Activated CD4-positive, alpha-beta T cell treated with anti-CD3 and anti-CD28 coated beads for 36 hours (primary cell): ENCODE results near the gene ACOT13. TPM values are rescaled to one million over a fixed set of nuclear protein-coding genes. Genes with fewer than 3 reads are reported as not detected.
A peak's percentile ranks its signal among the peaks of the same experiment; 100 is the strongest.
"Not testable (repeated sequence)": the region's sequence is repeated elsewhere in the genome, so short reads cannot be mapped to it uniquely, and the experiment has no call there.

Experiments
- ATAC-seq: fragments of 200-7000 bp; cut with Tn5 transposase; one replicate; pipeline ENCODE4 v1.10.0; 2021; ENCODE audit warnings: mild to moderate bottlenecking, moderate library complexity
- CTCF ChIA-PET: fragments of 350-600 bp; sonication (Branson Sonifier 250); formaldehyde crosslinking; loops from one replicate; lab custom pipeline; 2021; ENCODE audit warnings: antibody characterized with exemption; lab: Charles Lee
- POLR2A ChIA-PET: fragments of 350-600 bp; sonication (Branson Sonifier 250); formaldehyde crosslinking; loops from one replicate; lab custom pipeline; 2021; ENCODE audit warnings: antibody characterized with exemption, inconsistent platforms; lab: Charles Lee
- DNase-seq: peaks from one replicate; pipeline ENCODE4 v3.0.0-alpha.2; 2020
- H3K27ac Mint-ChIP-seq: one replicate; pipeline ENCODE4 v1.8.0; 2021; ENCODE audit warnings: mixed read lengths
- H3K27me3 Mint-ChIP-seq: one replicate; pipeline ENCODE4 v1.8.0; 2021; ENCODE audit warnings: mixed read lengths
- H3K36me3 Mint-ChIP-seq: one replicate; pipeline ENCODE4 v1.8.0; 2021; ENCODE audit warnings: low read depth, mixed read lengths
- H3K4me1 Mint-ChIP-seq: one replicate; pipeline ENCODE4 v1.8.0; 2021; ENCODE audit warnings: mixed read lengths
- H3K4me3 Mint-ChIP-seq: one replicate; pipeline ENCODE4 v1.8.0; 2021; ENCODE audit warnings: mild to moderate bottlenecking, moderate library complexity, mixed read lengths
- H3K9me3 Mint-ChIP-seq: one replicate; pipeline ENCODE4 v1.8.0; 2021; ENCODE audit warnings: low read depth, mixed read lengths
- intact Hi-C, 2 experiments: fragments of 100-400 bp; cut with DNase I in 1 of 2; cut with micrococcal nuclease in 1 of 2; formaldehyde crosslinking; loops; one replicate each; pipeline versions ENCODE4 v1.14.2 to v1.15.1; 2022 to 2024; cut with DNase I, micrococcal nuclease
- total RNA-seq, 2 experiments: library from RNA; stranded (reverse); gene quantifications; one replicate each; pipeline ENCODE4 v1.2.3, GENCODE V29; 2021

The ACOT13 gene
- total RNA-seq, result 10 to 100 TPM; 37.3 to 47.9 TPM

DNA sequence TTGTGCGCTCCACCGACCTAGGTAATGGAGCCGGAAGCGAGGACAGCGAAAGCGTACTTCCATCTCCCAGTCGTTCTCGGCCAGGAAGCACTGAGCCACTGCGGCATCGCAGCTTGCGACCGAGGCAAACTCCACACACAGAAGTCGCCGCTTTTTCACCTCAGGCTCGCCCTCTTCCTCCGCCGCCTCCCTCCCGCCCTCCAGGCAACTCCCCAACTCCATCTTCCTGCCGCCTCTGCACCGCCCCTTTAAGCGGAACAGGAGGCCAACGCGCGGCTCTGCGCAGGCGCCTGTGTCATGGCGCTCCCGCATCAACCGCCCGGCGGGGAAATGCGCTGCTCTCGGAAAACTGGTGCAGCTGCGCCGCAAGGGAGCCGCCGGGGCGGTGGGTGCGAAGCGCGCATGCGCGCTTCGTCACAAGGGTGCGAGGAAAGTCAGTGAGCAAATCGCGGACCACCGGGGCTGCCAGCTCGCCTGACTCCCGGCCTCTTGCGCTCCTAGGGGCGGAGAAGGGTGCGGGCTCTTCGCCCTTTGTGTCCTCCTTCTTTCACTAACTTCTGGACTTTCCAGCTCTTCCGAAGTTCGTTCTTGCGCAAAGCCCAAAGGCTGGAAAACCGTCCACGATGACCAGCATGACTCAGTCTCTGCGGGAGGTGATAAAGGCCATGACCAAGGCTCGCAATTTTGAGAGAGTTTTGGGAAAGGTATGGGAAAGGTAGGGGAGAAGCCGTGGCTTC is at the start of gene ACOT13, which contains the start of gene TDP2:
ACOT13 (plus strand) TSS at position 437 of the 737 bp plus-strand sequence; CDS start at position 624, 187 bp downstream.
TDP2 (minus strand) TSS at position 259 of the 737 bp plus-strand sequence; CDS start at position 222, 37 bp downstream.
- intact Hi-C loops, result loop anchor here (1.0 to 5.0 kb wide), 6 partner anchors 21 to 264 kb away; partner anchors contain the start of genes KIAA0319 (in 2 of the 2) and MRS2 (in 1 of the 2)
- peaks cover 59% of the 10 kb centered on the region for H3K36me3 Mint-ChIP-seq
- DNase-seq, result peak; percentile 97
- H3K9me3 Mint-ChIP-seq, result peaks cover 8% of the 10 kb centered on the region
- H3K27ac Mint-ChIP-seq, result peak within 1 kb of the TSS; percentile 99
- peak; percentile 97 for ATAC-seq
- peaks cover 42% of the 10 kb centered on the region for H3K4me1 Mint-ChIP-seq
- no peaks in the 10 kb centered on the region for H3K27me3 Mint-ChIP-seq
- H3K4me3 Mint-ChIP-seq, result peak within 1 kb of the TSS; percentile 90
- ChIA-PET CTCF (interaction anchor here (0.5 to 2.1 kb wide), 18 partner anchors 18 to 597 kb away, joined by 3 to 9 read pairs (median 3); partner anchors contain the start of genes C6orf62 and KIAA0319), POLR2A (interaction anchor here (0.6 to 1.0 kb wide), 3 partner anchors 21 to 268 kb away, joined by 3 to 4 read pairs (median 3); partner anchors contain the start of gene KIAA0319)

DNA sequence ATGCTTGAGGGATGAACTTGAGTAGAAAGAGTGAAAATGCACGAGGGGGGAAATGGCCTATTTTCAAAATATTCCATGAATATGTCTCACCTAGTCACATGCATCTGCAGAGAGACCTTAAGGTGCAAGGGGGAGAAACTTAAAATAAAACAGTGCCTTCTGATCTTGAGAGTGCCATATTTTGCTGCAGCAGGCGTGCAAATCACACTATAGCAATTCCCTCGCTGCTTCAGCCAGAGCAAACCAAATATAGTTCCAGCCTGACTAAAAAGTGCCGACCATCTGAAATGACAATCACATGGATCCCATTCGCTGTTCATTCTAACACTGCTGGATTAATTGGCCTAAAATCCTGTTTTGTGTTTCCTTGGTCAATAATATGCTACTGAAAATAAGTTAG is 47.2 kb upstream of the ACOT13 start:
- ChIA-PET POLR2A (interaction anchor here (0.6 kb wide), 1 partner anchor 1356 kb away, joined by 3 read pairs; no protein-coding TSS in a partner anchor), CTCF (interaction anchor here (0.9 kb wide), 1 partner anchor 41 kb away, joined by 3 read pairs; no protein-coding TSS in a partner anchor)
- DNase-seq, result no peak
- Mint-ChIP-seq H3K36me3 (no peaks in the 10 kb centered on the region), H3K27ac (no peak overlapping the region), H3K9me3 (no peaks in the 10 kb centered on the region), H3K4me1 (no peaks in the 10 kb centered on the region), H3K27me3 (no peaks in the 10 kb centered on the region), H3K4me3 (no peak overlapping the region)
- intact Hi-C loops, result no loop called here
- no peak for ATAC-seq

DNA sequence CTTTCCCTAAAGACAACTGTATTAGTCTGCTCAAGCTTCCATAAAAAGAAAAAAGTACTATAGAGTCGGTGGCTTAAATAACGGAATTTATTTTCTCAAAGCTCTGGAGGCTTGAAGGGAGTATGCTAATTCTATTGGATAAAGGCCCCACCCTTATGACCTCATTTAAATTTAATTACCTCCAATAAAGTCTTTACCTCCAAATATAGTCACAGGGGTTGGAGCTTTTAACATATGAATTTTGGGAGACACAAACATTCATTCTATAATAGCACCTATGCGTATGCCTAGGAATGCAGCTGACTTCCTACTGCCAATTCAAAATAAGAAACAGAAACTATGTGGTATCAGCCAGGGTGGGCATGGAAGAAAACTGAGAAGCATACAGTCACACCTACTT is 46.2 kb upstream of the ACOT13 start:
- Mint-ChIP-seq H3K27me3 (no peaks in the 10 kb centered on the region), H3K36me3 (no peaks in the 10 kb centered on the region), H3K4me3 (no peak overlapping the region), H3K9me3 (no peaks in the 10 kb centered on the region), H3K4me1 (no peaks in the 10 kb centered on the region), H3K27ac (no peak overlapping the region)
- ChIA-PET CTCF (interaction anchor here (1.4 to 1.6 kb wide), 2 partner anchors 28 to 37 kb away, joined by 7 read pairs; no protein-coding TSS in a partner anchor), POLR2A (no interaction called here)
- DNase-seq, result no peak
- ATAC-seq, result no peak
- intact Hi-C loops, result no loop called here

DNA sequence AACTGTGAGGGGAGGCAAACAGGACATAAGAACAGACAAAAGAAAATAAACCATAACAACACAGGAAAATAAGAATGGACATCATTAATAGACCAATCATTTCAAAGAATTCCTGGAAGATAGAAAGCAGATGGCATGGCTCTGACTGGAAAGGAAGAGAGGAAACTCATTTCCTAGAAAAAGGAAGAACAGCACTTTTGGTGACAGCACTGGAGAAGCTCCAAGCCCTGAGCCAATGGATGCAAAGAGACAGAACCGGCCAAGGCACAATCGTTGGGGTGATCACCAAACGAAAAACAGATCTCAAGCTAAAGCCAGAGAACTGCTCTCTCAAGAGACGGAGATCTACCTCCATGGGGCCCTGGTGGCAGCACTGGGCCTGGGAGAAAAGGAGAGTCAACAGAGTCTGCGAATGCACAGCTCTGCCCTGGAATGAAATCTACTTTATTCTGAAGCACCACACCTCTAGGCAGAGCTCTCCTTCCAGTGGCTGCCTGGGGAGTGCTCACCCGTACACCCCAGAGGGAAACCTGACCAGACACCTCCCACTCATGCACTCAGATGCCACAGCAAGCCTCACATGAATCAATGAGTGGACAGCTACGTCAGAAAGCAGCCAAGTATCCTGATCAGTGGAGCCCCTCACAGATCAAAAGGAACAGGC is 45.1 kb upstream of the ACOT13 start:
- Mint-ChIP-seq H3K9me3 (no peaks in the 10 kb centered on the region), H3K4me3 (no peak overlapping the region), H3K27me3 (no peaks in the 10 kb centered on the region), H3K4me1 (no peaks in the 10 kb centered on the region), H3K36me3 (no peaks in the 10 kb centered on the region), H3K27ac (no peak overlapping the region)
- DNase-seq, result no peak
- ATAC-seq, result no peak
- CTCF ChIA-PET, result interaction anchor here (0.7 to 1.6 kb wide), 4 partner anchors 29 to 97 kb away, joined by 3 to 7 read pairs (median 5); no protein-coding TSS in a partner anchor
- POLR2A ChIA-PET, result interaction anchor here (0.7 kb wide), 1 partner anchor 81 kb away, joined by 3 read pairs; no protein-coding TSS in a partner anchor
- intact Hi-C loops, result no loop called here

DNA sequence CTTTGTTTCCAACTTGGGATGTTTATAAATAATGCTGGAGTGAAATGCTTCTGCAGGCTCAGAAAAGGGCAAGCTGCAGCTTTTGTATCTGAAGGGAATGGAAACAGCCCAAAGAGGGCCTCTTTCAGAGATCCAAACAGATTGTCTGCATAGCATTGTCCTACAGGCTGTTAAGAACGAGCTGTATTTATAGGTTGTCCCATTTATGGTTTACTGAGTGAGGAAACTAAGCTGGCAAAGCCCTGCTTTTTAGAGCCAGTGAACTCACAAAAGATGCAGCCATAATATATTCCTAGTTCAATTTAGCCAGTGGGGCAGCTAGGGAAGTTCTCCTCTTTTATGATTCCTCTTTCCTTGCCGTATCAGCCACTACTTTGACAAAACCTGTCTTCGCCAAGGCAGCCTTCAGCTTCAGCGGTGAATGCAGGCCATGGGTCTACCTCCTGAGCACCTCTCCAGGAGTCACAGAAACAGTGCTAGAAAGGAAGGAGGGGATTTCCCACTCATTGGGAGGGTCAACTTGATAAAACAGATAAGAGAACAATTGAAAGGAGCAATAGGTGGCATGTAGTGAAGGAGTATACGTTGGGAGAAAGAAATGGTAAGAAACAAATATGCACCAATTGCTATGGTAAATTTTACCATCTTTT is 35.9 kb upstream of the ACOT13 start:
- no peak for DNase-seq
- Mint-ChIP-seq H3K9me3 (no peaks in the 10 kb centered on the region), H3K36me3 (no peaks in the 10 kb centered on the region), H3K4me1 (no peaks in the 10 kb centered on the region), H3K27me3 (peaks cover 11% of the 10 kb centered on the region), H3K27ac (no peak overlapping the region), H3K4me3 (no peak overlapping the region)
- CTCF ChIA-PET, result interaction anchor here (0.5 kb wide), 1 partner anchor 115 kb away, joined by 3 read pairs; no protein-coding TSS in a partner anchor
- POLR2A ChIA-PET, result interaction anchor here (0.5 kb wide), 1 partner anchor 72 kb away, joined by 3 read pairs; no protein-coding TSS in a partner anchor
- intact Hi-C loops, result no loop called here
- ATAC-seq, result no peak

DNA sequence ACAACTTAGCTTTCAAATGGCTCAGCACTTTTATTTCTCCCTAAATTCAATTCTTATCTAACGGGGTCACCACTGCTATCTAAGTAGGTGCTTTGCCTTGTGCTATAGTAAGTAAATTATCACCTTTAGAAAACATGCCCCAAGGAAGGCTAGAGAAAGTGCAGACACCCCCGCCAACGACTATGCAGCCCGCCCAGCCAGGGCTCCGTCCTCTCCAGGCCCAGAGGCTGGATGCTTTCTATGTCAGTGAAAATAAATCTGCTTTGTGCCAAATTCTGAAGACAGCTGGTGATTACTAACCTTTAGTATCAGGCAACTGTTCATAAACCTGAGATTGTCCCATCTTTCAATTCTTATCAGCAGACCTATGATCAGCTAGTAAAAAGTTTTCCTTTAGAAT is 35.2 kb upstream of the ACOT13 start:
- Mint-ChIP-seq H3K4me3 (no peak overlapping the region), H3K9me3 (no peaks in the 10 kb centered on the region), H3K4me1 (no peaks in the 10 kb centered on the region), H3K27ac (no peak overlapping the region), H3K36me3 (no peaks in the 10 kb centered on the region), H3K27me3 (peaks cover 12% of the 10 kb centered on the region)
- DNase-seq, result no peak
- ChIA-PET POLR2A (interaction anchor here (0.5 kb wide), 1 partner anchor 71 kb away, joined by 3 read pairs; no protein-coding TSS in a partner anchor), CTCF (interaction anchor here (0.6 to 1.0 kb wide), 3 partner anchors 20 to 135 kb away, joined by 3 to 4 read pairs (median 3); no protein-coding TSS in a partner anchor)
- no peak for ATAC-seq
- intact Hi-C loops, result no loop called here

DNA sequence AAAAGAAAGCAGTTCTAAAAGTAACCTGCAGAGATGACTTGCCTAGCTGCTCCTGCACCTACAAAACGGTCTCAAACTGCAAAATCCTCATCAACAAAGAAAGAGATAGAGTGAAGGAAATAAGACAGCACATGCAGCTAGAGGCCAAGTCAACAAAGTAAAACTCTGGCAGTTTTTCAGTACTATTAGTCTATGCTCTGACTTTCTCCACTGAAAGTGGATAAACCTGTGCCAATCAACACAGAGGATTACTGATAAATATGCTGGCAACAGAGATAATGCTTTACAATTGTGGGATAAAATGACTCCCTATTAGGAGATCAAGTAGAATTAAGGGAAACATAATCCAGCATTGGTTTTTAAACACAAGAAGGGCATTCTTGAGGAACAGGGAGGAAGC is 34.3 kb upstream of the ACOT13 start:
- Mint-ChIP-seq H3K27ac (no peak overlapping the region), H3K4me3 (no peak overlapping the region), H3K27me3 (peaks cover 12% of the 10 kb centered on the region), H3K9me3 (no peaks in the 10 kb centered on the region), H3K4me1 (no peaks in the 10 kb centered on the region), H3K36me3 (no peaks in the 10 kb centered on the region)
- intact Hi-C loops, result no loop called here
- DNase-seq (no peak), ATAC-seq (no peak)
- POLR2A ChIA-PET, result no interaction called here
- CTCF ChIA-PET, result no interaction called here

DNA sequence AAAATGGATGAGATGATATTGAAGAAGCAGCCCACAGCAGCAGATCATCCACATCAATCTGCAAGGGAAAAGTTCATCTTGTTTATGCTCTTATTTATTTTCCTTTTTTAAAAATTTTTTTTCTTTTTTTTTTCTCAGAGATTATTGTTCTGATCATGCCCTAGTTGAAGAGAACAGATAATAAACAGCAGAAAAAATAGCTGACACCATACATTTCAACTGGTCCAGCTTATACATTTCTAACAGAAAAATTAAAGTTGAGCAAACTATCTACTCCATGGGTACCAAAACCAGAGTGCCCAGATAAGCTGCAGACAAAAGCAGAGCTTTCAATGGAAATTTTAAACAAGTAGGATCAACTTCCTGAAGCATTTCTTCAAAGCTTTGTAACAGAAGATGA is 30.2 kb upstream of the ACOT13 start:
- ChIA-PET POLR2A (no interaction called here), CTCF (interaction anchor here (0.7 to 1.0 kb wide), 2 partner anchors 11 to 12 kb away, joined by 3 read pairs; no protein-coding TSS in a partner anchor)
- no peaks in the 10 kb centered on the region for H3K9me3 Mint-ChIP-seq
- H3K27ac Mint-ChIP-seq, result no peak overlapping the region
- ATAC-seq, result no peak
- intact Hi-C loops, result no loop called here
- no peak overlapping the region for H3K4me3 Mint-ChIP-seq
- DNase-seq, result no peak
- H3K4me1 Mint-ChIP-seq, result peaks cover 3% of the 10 kb centered on the region
- peaks cover 15% of the 10 kb centered on the region for H3K27me3 Mint-ChIP-seq
- no peaks in the 10 kb centered on the region for H3K36me3 Mint-ChIP-seq

DNA sequence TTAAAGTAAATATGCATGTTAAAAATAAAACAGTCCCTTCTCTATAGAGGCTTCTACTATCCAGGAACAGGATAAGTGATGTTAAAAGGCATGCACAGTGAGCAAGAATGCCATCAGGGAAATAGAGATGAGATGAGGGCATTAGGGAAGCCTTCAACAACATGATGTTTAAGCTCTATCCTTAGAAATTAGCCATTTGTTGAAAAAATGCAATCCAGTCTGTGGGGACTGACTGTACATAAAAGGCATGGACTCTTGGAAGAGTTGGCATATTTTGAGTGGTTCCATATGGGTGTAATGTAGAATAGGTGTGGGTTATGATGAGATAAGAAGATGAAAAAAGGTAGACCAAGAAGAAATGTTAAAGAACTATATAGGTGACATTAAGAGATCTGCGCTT is 26.7 kb upstream of the ACOT13 start:
- Mint-ChIP-seq H3K9me3 (no peaks in the 10 kb centered on the region), H3K4me1 (peaks cover 4% of the 10 kb centered on the region), H3K27ac (no peak overlapping the region), H3K27me3 (peaks cover 11% of the 10 kb centered on the region), H3K36me3 (no peaks in the 10 kb centered on the region), H3K4me3 (no peak overlapping the region)
- POLR2A ChIA-PET, result no interaction called here
- DNase-seq, result no peak
- intact Hi-C loops, result no loop called here
- CTCF ChIA-PET, result interaction anchor here (1.1 kb wide), 1 partner anchor 280 kb away, joined by 3 read pairs; no protein-coding TSS in a partner anchor
- ATAC-seq, result no peak

DNA sequence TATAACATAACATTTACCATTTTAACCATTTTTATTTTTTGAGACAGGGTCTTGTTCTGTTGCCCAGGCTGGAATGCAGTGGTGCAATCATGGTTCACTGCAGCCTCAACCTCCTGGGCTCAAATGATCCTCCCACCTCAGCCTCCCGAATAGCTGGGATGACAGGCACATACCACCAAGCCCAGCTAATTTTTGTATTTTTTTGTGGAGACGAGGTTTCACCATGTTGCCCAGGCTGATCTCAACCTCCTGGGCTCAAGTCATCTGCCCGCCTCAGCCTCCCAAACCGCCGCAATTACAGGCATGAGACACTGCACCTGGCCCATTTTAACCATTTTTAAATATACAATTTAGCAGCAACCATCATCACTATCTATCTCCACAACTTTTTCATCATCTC is 26.2 kb upstream of the ACOT13 start:
- DNase-seq, H3K4me1 Mint-ChIP-seq, H3K9me3 Mint-ChIP-seq, POLR2A ChIA-PET, H3K36me3 Mint-ChIP-seq, intact Hi-C loops, H3K27ac Mint-ChIP-seq, ATAC-seq, H3K4me3 Mint-ChIP-seq: not testable (repeated sequence)
- CTCF ChIA-PET, result interaction anchor here (1.1 kb wide), 1 partner anchor 281 kb away, joined by 3 read pairs; no protein-coding TSS in a partner anchor
- peaks cover 16% of the 10 kb centered on the region for H3K27me3 Mint-ChIP-seq
